Upper lobe of left lung (tissue), 4 donors: Measurements from ENCODE around the gene MAJIN.

ENCODE experiments used
- CTCF ChIP-seq, 6 experiments: fragments of 450-650 bp in 4 of 6; fragments of 200-600 bp in 2 of 6; sonication (generic) in 2 of 6; IDR thresholded peaks; one replicate each; pipeline ENCODE4 v1.5.1; 2016 to 2019; ENCODE audit warnings: antibody characterized with exemption in 6 of 6
- EP300 ChIP-seq, 4 donors: sonication (generic); formaldehyde crosslinking; IDR thresholded peaks; one replicate each; pipeline ENCODE4 v1.5.1; 2017; ENCODE audit warnings: antibody characterized with exemption in 4 of 4, control low read depth in 2 of 4

GRCh38 chr11:65016705-65017104, 44.8 kb upstream of the MAJIN start:
- TF ChIP-seq EP300 (IDR thresholded peaks at IDR 0.05) = no peak
- TF ChIP-seq CTCF (IDR thresholded peaks at IDR 0.05) = no peak
